ENCODE results near the gene SLC44A1. TPM values are rescaled to one million over a fixed set of nuclear protein-coding genes. Genes with fewer than 3 reads are reported as not detected.

Gene SLC44A1
- polyA plus RNA-seq, 3 donors = 6.9 to 52.1 (median 46.5) TPM

DNA sequence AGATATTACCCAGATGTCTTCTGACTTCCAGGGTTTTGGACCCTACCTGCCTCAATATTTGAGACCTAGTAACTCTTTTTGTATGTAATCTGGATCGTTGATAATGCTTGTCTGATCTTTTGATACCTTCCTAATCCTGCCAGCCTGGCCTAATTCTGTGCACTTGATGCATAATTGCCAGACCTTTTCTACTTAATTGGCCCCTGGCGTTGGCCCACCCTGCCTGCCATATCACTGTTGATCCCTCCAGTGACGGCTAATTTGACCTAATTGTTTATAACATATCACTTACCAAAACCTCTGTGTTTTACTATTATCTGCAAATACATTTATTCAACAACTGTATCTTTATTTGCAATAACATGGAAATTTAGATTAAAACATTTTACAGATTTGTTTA is 49.0 kb downstream of the SLC44A1 start:
- Histone ChIP-seq H3K4me2 (replicated peaks; ENCODE audit: extremely low read depth, low read length, poor library complexity, severe bottlenecking) (no peak overlapping the region), H3K79me2 (ENCODE audit: insufficient read depth, low read length) (peaks cover 95% of the 10 kb centered on the region), H3K4me1 (ENCODE audit: control insufficient read depth in 1 of 2, insufficient read depth in 2 of 2, low read length in 2 of 2) (peaks cover 24 to 35% of the 10 kb centered on the region in 2 donors), H3K9ac (ENCODE audit: insufficient read depth, low read length, poor library complexity, severe bottlenecking) (no peak overlapping the region), H3K36me3 (replicated peaks in 1 of 2; ENCODE audit: control insufficient read depth in 1 of 2, insufficient read depth in 2 of 2, low read length in 2 of 2) (no peaks in the 10 kb centered on the region), H3K4me3 (replicated peaks in 1 of 3; ENCODE audit: low read depth in 2 of 3, low read length in 3 of 3) (no peak overlapping the region), H4K20me1 (ENCODE audit: insufficient read depth, low read length) (no peaks in the 10 kb centered on the region), H2AFZ (ENCODE audit: insufficient read depth, low read depth, low read length, poor library complexity, severe bottlenecking) (no peak overlapping the region), H3K27ac (ENCODE audit: low read depth in 1 of 2, low read length in 2 of 2) (no peak overlapping the region), H3K9me3 (replicated peaks in 1 of 2; ENCODE audit: control insufficient read depth in 1 of 2, insufficient read depth in 1 of 2, low read length in 2 of 2) (no peaks in the 10 kb centered on the region), H3K27me3 (ENCODE audit: control insufficient read depth in 2 of 2, insufficient read depth in 2 of 2, low read length in 2 of 2) (no peaks in the 10 kb centered on the region)
- H3K27me3 Mint-ChIP-seq (ENCODE audit: low read depth in 3 of 3) = no peaks in the 10 kb centered on the region
- 100% methylated on average over 1 of the region's 3 CpGs for WGBS (ENCODE audit: insufficient coverage)
- H3K9me3 Mint-ChIP-seq = no peaks in the 10 kb centered on the region
- intact Hi-C loops (cut with micrococcal nuclease) = loop anchor here in 1 of 2 donors (5.0 kb wide), 1 partner anchor 46 kb away; no protein-coding TSS in a partner anchor
- peaks cover 64% of the 10 kb centered on the region for H3K4me1 Mint-ChIP-seq
- DNase-seq = no peak
- TF ChIP-seq, protein P1, sequence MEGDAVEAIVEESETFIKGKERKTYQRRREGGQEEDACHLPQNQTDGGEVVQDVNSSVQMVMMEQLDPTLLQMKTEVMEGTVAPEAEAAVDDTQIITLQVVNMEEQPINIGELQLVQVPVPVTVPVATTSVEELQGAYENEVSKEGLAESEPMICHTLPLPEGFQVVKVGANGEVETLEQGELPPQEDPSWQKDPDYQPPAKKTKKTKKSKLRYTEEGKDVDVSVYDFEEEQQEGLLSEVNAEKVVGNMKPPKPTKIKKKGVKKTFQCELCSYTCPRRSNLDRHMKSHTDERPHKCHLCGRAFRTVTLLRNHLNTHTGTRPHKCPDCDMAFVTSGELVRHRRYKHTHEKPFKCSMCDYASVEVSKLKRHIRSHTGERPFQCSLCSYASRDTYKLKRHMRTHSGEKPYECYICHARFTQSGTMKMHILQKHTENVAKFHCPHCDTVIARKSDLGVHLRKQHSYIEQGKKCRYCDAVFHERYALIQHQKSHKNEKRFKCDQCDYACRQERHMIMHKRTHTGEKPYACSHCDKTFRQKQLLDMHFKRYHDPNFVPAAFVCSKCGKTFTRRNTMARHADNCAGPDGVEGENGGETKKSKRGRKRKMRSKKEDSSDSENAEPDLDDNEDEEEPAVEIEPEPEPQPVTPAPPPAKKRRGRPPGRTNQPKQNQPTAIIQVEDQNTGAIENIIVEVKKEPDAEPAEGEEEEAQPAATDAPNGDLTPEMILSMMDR (IDR thresholded peaks at IDR 0.05) = no peak
- peak overlapping the region in 1 of 7 donors; percentile 47 for H3K27ac Mint-ChIP-seq
- H3K4me3 Mint-ChIP-seq = no peak overlapping the region
- H3K36me3 Mint-ChIP-seq = peaks cover 6 to 11% of the 10 kb centered on the region in 2 donors

- no peak overlapping the region for H2AFZ ChIP-seq (ENCODE audit: insufficient read depth, low read depth, low read length, poor library complexity, severe bottlenecking)
Measured at GRCh38 chr9:105295201-105295550, 50.7 kb downstream of the SLC44A1 start.

More at GRCh38 chr9:105295201-105295550, 50.7 kb downstream of the SLC44A1 start:
- Mint-ChIP-seq H3K27me3 (ENCODE audit: low read depth in 3 of 3) (no peaks in the 10 kb centered on the region), H3K9me3 (no peaks in the 10 kb centered on the region), H3K4me1 (peaks cover 63% of the 10 kb centered on the region), H3K27ac (peak overlapping the region in 1 of 7 donors; percentile 54), H3K4me3 (no peak overlapping the region), H3K36me3 (peaks cover 15 to 26% of the 10 kb centered on the region in 2 donors)
- intact Hi-C loops (cut with micrococcal nuclease) = no loop called here
- TF ChIP-seq, protein P1 (IDR thresholded peaks at IDR 0.05) = no peak
- Histone ChIP-seq H3K9ac (ENCODE audit: insufficient read depth, low read length, poor library complexity, severe bottlenecking) (no peak overlapping the region), H3K4me3 (replicated peaks in 1 of 3; ENCODE audit: low read depth in 2 of 3, low read length in 3 of 3) (no peak overlapping the region), H3K27ac (ENCODE audit: low read depth in 1 of 2, low read length in 2 of 2) (no peak overlapping the region), H3K4me2 (replicated peaks; ENCODE audit: extremely low read depth, low read length, poor library complexity, severe bottlenecking) (no peak overlapping the region), H4K20me1 (ENCODE audit: insufficient read depth, low read length) (no peaks in the 10 kb centered on the region), H3K4me1 (ENCODE audit: control insufficient read depth in 1 of 2, insufficient read depth in 2 of 2, low read length in 2 of 2) (peaks cover 29 to 41% of the 10 kb centered on the region in 2 donors), H3K27me3 (ENCODE audit: control insufficient read depth in 2 of 2, insufficient read depth in 2 of 2, low read length in 2 of 2) (no peaks in the 10 kb centered on the region), H3K79me2 (ENCODE audit: insufficient read depth, low read length) (peaks cover 88% of the 10 kb centered on the region), H3K9me3 (replicated peaks in 1 of 2; ENCODE audit: control insufficient read depth in 1 of 2, insufficient read depth in 1 of 2, low read length in 2 of 2) (no peaks in the 10 kb centered on the region), H3K36me3 (replicated peaks in 1 of 2; ENCODE audit: control insufficient read depth in 1 of 2, insufficient read depth in 2 of 2, low read length in 2 of 2) (peaks cover 8 to 15% of the 10 kb centered on the region in 2 donors)
- DNase-seq = no peak
- WGBS (ENCODE audit: insufficient coverage) = no CpG with 5 or more reads among the region's 2 CpGs
